Coronary artery (tissue), 2 donors: ENCODE measurements around the gene IMMP2L.

Experiments used
- DNase-seq: peaks from one replicate; pipeline ENCODE4 v3.0.0-alpha.2; 2017; ENCODE audit warnings: low spot score
- H3K27ac ChIP-seq, 2 donors: fragments of 200-600 bp; sonication (generic); one replicate each; pipeline ENCODE4 v1.5.1; 2016 to 2019
- H3K4me3 ChIP-seq: fragments of 200-600 bp; sonication (generic); 2 replicates; pipeline ENCODE4 v1.5.1; 2016; ENCODE audit warnings: mild to moderate bottlenecking, moderate library complexity
- CTCF ChIP-seq: fragments of 200-600 bp; sonication (generic); IDR thresholded peaks from one replicate; pipeline ENCODE4 v1.5.1; 2019; ENCODE audit warnings: antibody characterized with exemption

IMMP2L gene

GRCh38 chr7:111088328-111088727, 474.0 kb downstream of the IMMP2L start:
- no peak for TF ChIP-seq CTCF
- no peak for DNase-seq
- H3K27ac ChIP-seq: no peak overlapping the region
- H3K4me3 ChIP-seq: no peak overlapping the region

- no peak overlapping the region for H3K27ac ChIP-seq
- no peak for DNase-seq
- no peak overlapping the region for H3K4me3 ChIP-seq
- no peak for TF ChIP-seq CTCF
Measured at GRCh38 chr7:111086532-111086931, 475.8 kb downstream of the IMMP2L start.

DNA sequence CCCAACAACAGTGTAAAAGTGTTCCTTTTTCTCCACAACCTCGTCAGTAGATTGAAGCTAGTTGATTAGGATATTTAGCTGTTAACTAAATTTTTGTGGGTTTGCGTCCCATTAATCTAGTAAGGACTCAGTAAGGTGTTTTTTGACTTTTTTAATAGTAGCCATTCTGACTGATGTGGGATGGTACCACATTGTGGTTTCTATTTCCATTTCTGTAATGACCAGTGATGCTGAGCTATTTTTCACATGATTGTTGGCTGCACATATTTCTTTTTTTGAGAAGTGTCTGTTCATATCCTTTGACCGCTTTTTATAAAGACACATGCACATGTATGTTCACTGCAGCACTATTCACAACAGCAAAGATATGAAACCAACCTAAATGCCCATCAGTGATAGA, 476.9 kb downstream of the IMMP2L start:
- Histone ChIP-seq H3K4me3 (no peak overlapping the region), H3K27ac (no peak overlapping the region)
- no peak for TF ChIP-seq CTCF
- DNase-seq: no peak

GRCh38 chr7:111083413-111083812, 478.9 kb downstream of the IMMP2L start:
- H3K27ac ChIP-seq: no peak overlapping the region
- no peak for TF ChIP-seq CTCF
- no peak for DNase-seq
- no peak overlapping the region for H3K4me3 ChIP-seq

DNA sequence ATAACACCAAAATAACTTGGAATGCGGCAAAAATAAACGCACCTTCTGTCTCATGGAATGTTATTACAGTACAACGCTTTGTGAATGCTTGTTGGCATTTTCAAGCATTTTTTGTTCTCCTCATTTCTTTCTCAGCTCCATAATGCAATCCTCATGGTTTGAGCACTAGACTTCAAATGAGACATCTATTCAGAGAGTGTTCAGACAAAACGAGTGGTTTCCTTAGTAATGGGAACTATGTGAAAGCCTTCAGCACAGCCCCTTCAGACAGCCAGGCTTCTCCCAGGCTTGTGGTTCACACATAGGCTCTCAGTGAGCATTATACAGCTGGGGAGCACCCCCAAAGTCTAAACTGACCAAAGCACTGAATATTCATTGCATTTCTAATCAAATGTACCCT, 479.9 kb downstream of the IMMP2L start:
- Histone ChIP-seq H3K27ac (no peak overlapping the region), H3K4me3 (peak overlapping the region; percentile 29)
- DNase-seq: no peak
- no peak for TF ChIP-seq CTCF

DNA sequence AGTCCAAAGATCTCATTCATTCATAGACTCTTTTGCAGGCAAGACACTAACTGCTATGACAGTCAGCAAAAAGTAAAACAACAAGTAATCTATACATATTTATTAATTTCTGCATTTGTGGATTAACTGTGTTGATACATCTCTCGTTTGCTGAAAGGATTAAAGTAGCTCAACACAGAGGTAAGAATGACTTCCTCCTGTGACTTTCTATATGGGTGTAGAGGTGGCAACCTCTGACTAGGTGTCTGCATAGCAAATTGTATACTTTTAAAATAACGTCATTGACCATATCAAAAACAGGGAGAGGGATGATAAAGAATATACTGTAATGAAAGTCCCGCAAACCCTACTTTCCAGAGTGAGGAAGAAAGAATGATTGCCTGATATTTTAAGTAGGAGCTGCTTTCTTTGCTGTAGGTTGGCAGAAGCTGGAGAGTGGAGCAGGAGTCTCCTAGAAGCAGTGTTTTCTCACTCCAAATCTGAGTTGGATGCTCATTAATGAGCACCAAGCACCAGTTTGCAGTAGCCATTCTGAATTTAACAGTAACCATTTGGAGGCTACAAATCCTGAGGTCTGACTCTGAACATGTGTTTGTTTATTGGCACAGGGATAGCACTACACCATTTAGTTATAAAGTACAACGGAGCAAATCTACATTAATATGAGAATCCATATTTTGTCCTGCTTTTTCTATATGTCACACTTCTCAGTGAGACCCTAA, 480.6 kb downstream of the IMMP2L start:
- H3K27ac ChIP-seq: no peak overlapping the region
- H3K4me3 ChIP-seq: peak overlapping the region; percentile 29
- no peak for DNase-seq
- TF ChIP-seq CTCF: no peak

GRCh38 chr7:111080495-111081105, 481.7 kb downstream of the IMMP2L start:
- no peak for TF ChIP-seq CTCF
- no peak overlapping the region for H3K27ac ChIP-seq
- no peak overlapping the region for H3K4me3 ChIP-seq
- no peak for DNase-seq
